Measurements from ENCODE around the gene TBC1D14. TPM values are rescaled to one million over a fixed set of nuclear protein-coding genes. Genes with fewer than 3 reads are reported as not detected.

Gene TBC1D14
- total and polyA plus RNA-seq, 9 of the 15 experiments (the other 6 are each of a cell fraction or from before 2014, with no cell fraction given), result 2.1 to 59.6 (median 44.8) TPM

DNA sequence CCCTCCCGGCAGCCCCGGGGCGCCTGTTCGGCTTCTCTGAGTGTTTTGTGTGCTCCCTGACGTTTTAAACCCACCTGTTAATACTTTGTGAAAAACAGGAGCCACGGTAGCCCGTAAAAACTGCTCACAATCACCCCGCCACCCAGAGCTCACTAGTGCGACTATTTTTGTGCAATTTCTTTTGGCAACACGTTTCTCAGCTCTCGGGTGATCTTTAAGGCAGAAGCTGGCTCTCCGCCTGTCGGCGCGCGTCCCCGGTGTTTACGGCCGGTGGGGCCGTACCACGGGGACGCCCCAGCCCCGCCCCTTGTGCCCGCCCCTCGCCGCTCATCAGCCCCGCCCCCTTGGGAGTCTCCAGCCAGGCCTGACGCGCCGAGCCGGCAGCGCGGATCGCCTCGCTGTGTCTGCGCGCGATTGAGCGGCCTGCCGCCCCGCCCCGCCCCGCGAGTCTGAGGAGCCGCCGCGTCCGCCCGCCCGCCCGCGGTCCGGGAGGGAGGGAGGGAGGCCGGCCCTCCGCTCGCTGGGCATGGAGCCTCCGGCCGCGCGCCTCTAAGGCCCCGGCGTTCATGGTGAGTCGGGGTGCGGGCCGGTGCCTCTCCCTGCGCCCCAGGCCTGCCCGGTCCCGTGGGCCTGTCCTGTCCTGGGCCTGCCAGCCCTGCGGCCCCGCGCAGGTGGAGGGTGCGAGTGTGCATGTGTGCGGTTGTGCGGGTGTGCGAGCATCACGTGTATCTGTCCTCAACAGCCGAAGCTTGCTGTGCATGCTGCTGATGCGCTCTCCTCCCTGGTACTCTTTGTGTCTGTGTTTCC is 77.4 kb downstream of the TBC1D14 start (continued):
- TF ChIP-seq, protein P1, sequence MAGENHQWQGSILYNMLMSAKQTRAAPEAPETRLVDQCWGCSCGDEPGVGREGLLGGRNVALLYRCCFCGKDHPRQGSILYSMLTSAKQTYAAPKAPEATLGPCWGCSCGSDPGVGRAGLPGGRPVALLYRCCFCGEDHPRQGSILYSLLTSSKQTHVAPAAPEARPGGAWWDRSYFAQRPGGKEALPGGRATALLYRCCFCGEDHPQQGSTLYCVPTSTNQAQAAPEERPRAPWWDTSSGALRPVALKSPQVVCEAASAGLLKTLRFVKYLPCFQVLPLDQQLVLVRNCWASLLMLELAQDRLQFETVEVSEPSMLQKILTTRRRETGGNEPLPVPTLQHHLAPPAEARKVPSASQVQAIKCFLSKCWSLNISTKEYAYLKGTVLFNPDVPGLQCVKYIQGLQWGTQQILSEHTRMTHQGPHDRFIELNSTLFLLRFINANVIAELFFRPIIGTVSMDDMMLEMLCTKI (IDR thresholded peaks at IDR 0.05; ENCODE audit: partially characterized antibody), result no peak
- TF ChIP-seq KAT7 (CRISPR knock-in tag; IDR thresholded peaks at IDR 0.05; ENCODE audit: borderline replicate concordance), result no peak
- TF ChIP-seq PURB (CRISPR knock-in tag; IDR thresholded peaks at IDR 0.05; ENCODE audit: low read depth), result no peak
- peak; percentile 68 for TF ChIP-seq HNRNPLL (IDR thresholded peaks at IDR 0.05; ENCODE audit: low read depth, low read length, poor library complexity, severe bottlenecking)
- no peak for TF ChIP-seq ZNF143 (CRISPR knock-in tag; IDR thresholded peaks at IDR 0.05)
- TF ChIP-seq MCM2 (IDR thresholded peaks at IDR 0.05; ENCODE audit: low read depth), result no peak
- peak; percentile 61 for TF ChIP-seq GABPA (tag; conservative IDR thresholded peaks at IDR 0.05; ENCODE audit: low read depth)
- TF ChIP-seq RBM39 (optimal IDR thresholded peaks at IDR 0.05; ENCODE audit: low read depth, low read length), result no peak
- TF ChIP-seq POLR3G (IDR thresholded peaks at IDR 0.05; ENCODE audit: extremely low read depth, insufficient read length, insufficient replicate concordance), result no peak
- TF ChIP-seq, protein P2, sequence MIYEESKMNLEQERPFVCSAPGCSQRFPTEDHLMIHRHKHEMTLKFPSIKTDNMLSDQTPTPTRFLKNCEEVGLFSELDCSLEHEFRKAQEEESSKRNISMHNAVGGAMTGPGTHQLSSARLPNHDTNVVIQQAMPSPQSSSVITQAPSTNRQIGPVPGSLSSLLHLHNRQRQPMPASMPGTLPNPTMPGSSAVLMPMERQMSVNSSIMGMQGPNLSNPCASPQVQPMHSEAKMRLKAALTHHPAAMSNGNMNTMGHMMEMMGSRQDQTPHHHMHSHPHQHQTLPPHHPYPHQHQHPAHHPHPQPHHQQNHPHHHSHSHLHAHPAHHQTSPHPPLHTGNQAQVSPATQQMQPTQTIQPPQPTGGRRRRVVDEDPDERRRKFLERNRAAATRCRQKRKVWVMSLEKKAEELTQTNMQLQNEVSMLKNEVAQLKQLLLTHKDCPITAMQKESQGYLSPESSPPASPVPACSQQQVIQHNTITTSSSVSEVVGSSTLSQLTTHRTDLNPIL (CRISPR knock-in tag; IDR thresholded peaks at IDR 0.05), result no peak
- TF ChIP-seq, protein P3, sequence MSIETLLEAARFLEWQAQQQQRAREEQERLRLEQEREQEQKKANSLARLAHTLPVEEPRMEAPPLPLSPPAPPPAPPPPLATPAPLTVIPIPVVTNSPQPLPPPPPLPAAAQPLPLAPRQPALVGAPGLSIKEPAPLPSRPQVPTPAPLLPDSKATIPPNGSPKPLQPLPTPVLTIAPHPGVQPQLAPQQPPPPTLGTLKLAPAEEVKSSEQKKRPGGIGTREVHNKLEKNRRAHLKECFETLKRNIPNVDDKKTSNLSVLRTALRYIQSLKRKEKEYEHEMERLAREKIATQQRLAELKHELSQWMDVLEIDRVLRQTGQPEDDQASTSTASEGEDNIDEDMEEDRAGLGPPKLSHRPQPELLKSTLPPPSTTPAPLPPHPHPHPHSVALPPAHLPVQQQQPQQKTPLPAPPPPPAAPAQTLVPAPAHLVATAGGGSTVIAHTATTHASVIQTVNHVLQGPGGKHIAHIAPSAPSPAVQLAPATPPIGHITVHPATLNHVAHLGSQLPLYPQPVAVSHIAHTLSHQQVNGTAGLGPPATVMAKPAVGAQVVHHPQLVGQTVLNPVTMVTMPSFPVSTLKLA (conservative IDR thresholded peaks at IDR 0.05), result peak; percentile 90 to 95
- peak; percentile 13; the same call in 1 of the 2 replicates for TF ChIP-seq SOX6 (IDR thresholded peaks at IDR 0.05)
- peak; percentile 65 for TF ChIP-seq NCOA1 (IDR thresholded peaks at IDR 0.05; ENCODE audit: low read depth)
- TF ChIP-seq HEY1 (CRISPR knock-in tag; IDR thresholded peaks at IDR 0.05; ENCODE audit: borderline replicate concordance), result no peak

All from K562 (cell line).